IPS-20b (cell line): ENCODE data around the gene SERTAD2.

Experiments used
- H3K27ac ChIP-seq: one replicate; pipeline ENCODE4 v1.5.1; 2013; ENCODE audit warnings: low read length
- H3K27me3 ChIP-seq: 2 replicates; pipeline ENCODE4 v1.6.1; 2013; ENCODE audit warnings: mild to moderate bottlenecking, low read length, inconsistent platforms; ENCODE audit not compliant: insufficient read depth
- H3K36me3 ChIP-seq: 2 replicates; pipeline ENCODE4 v1.6.1; 2013; ENCODE audit warnings: low read depth, mild to moderate bottlenecking, inconsistent platforms, low read length, moderate library complexity; ENCODE audit not compliant: insufficient read depth
- H3K4me1 ChIP-seq: 2 replicates; pipeline ENCODE4 v1.6.1; 2013; ENCODE audit warnings: mild to moderate bottlenecking, control low read depth, inconsistent platforms, low read length, moderate library complexity; ENCODE audit not compliant: insufficient read depth
- H3K4me3 ChIP-seq: 2 replicates; pipeline ENCODE4 v1.5.1; 2013; ENCODE audit warnings: mild to moderate bottlenecking, low read length, inconsistent platforms
- H3K9ac ChIP-seq: 2 replicates; pipeline ENCODE4 v1.6.1; 2013; ENCODE audit warnings: low read depth, mild to moderate bottlenecking, inconsistent platforms, low read length, moderate library complexity
- H3K9me3 ChIP-seq: 2 replicates; pipeline ENCODE4 v1.6.1; 2013; ENCODE audit warnings: mild to moderate bottlenecking, low read depth, low read length, inconsistent platforms; ENCODE audit not compliant: insufficient read depth

The SERTAD2 gene

GRCh38 chr2:64609227-64609941, 44.3 kb downstream of the SERTAD2 start:
- H3K9ac ChIP-seq: peak overlapping the region; percentile 69; the same call in 1 of the 2 replicates

GRCh38 chr2:64608867-64609226, 44.9 kb downstream of the SERTAD2 start:
- Histone ChIP-seq H3K4me1 (peaks cover 4% of the 10 kb centered on the region; the same call in 1 of the 2 replicates), H3K9me3 (no peaks in the 10 kb centered on the region), H3K9ac (no peak overlapping the region), H3K4me3 (peak overlapping the region; percentile 82; the same call in 1 of the 2 replicates), H3K27ac (no peak overlapping the region), H3K36me3 (no peaks in the 10 kb centered on the region), H3K27me3 (peaks cover 31% of the 10 kb centered on the region)

More at GRCh38 chr2:64609227-64609941, 44.3 kb downstream of the SERTAD2 start:
- Histone ChIP-seq H3K27me3 (peaks cover 31% of the 10 kb centered on the region), H3K27ac (no peak overlapping the region), H3K9me3 (no peaks in the 10 kb centered on the region), H3K4me3 (peak overlapping the region; percentile 82), H3K36me3 (no peaks in the 10 kb centered on the region), H3K4me1 (peaks cover 4% of the 10 kb centered on the region; the same call in 1 of the 2 replicates)

- no peak overlapping the region for H3K27ac ChIP-seq
- H3K4me1 ChIP-seq: peaks cover 4% of the 10 kb centered on the region; the same call in 1 of the 2 replicates
- no peak overlapping the region for H3K4me3 ChIP-seq
- no peak overlapping the region for H3K9ac ChIP-seq
- H3K9me3 ChIP-seq: no peaks in the 10 kb centered on the region
- peaks cover 27% of the 10 kb centered on the region for H3K27me3 ChIP-seq
- H3K36me3 ChIP-seq: no peaks in the 10 kb centered on the region
Measured at GRCh38 chr2:64607381-64608304, 46.1 kb downstream of the SERTAD2 start.

GRCh38 chr2:64606479-64607363, 47.0 kb downstream of the SERTAD2 start:
- Histone ChIP-seq H3K36me3 (no peaks in the 10 kb centered on the region), H3K9me3 (no peaks in the 10 kb centered on the region), H3K27me3 (peaks cover 27% of the 10 kb centered on the region), H3K4me3 (no peak overlapping the region), H3K9ac (no peak overlapping the region), H3K27ac (no peak overlapping the region), H3K4me1 (peaks cover 4% of the 10 kb centered on the region; the same call in 1 of the 2 replicates)

GRCh38 chr2:64605991-64606478, 47.7 kb downstream of the SERTAD2 start:
- H3K36me3 ChIP-seq: no peaks in the 10 kb centered on the region
- H3K4me1 ChIP-seq: peaks cover 4% of the 10 kb centered on the region; the same call in 1 of the 2 replicates
- H3K4me3 ChIP-seq: no peak overlapping the region
- H3K9ac ChIP-seq: no peak overlapping the region
- no peaks in the 10 kb centered on the region for H3K9me3 ChIP-seq
- peaks cover 27% of the 10 kb centered on the region for H3K27me3 ChIP-seq
- no peak overlapping the region for H3K27ac ChIP-seq

- no peak overlapping the region for H3K27ac ChIP-seq
- no peaks in the 10 kb centered on the region for H3K9me3 ChIP-seq
- H3K4me3 ChIP-seq: no peak overlapping the region
- peaks cover 20% of the 10 kb centered on the region for H3K27me3 ChIP-seq
- no peak overlapping the region for H3K9ac ChIP-seq
- peaks cover 4% of the 10 kb centered on the region; the same call in 1 of the 2 replicates for H3K4me1 ChIP-seq
- no peaks in the 10 kb centered on the region for H3K36me3 ChIP-seq
Measured at GRCh38 chr2:64605026-64605471, 48.7 kb downstream of the SERTAD2 start.

- no peak overlapping the region for H3K27ac ChIP-seq
- no peak overlapping the region for H3K4me3 ChIP-seq
- no peak overlapping the region for H3K9ac ChIP-seq
- H3K36me3 ChIP-seq: no peaks in the 10 kb centered on the region
- H3K4me1 ChIP-seq: no peaks in the 10 kb centered on the region
- H3K27me3 ChIP-seq: peaks cover 14% of the 10 kb centered on the region
- no peaks in the 10 kb centered on the region for H3K9me3 ChIP-seq
Measured at GRCh38 chr2:64604155-64604554, 49.6 kb downstream of the SERTAD2 start.

- H3K27ac ChIP-seq: no peak overlapping the region
- no peaks in the 10 kb centered on the region for H3K9me3 ChIP-seq
- H3K27me3 ChIP-seq: no peaks in the 10 kb centered on the region
- no peak overlapping the region for H3K9ac ChIP-seq
- no peak overlapping the region for H3K4me3 ChIP-seq
- H3K36me3 ChIP-seq: no peaks in the 10 kb centered on the region
- H3K4me1 ChIP-seq: no peaks in the 10 kb centered on the region
Measured at GRCh38 chr2:64602436-64602835, 51.3 kb downstream of the SERTAD2 start.

GRCh38 chr2:64601785-64602391, 51.8 kb downstream of the SERTAD2 start:
- no peaks in the 10 kb centered on the region for H3K27me3 ChIP-seq
- H3K27ac ChIP-seq: no peak overlapping the region
- no peaks in the 10 kb centered on the region for H3K36me3 ChIP-seq
- no peak overlapping the region for H3K9ac ChIP-seq
- H3K9me3 ChIP-seq: no peaks in the 10 kb centered on the region
- H3K4me3 ChIP-seq: no peak overlapping the region
- H3K4me1 ChIP-seq: no peaks in the 10 kb centered on the region

- H3K36me3 ChIP-seq: no peaks in the 10 kb centered on the region
- no peaks in the 10 kb centered on the region for H3K4me1 ChIP-seq
- no peaks in the 10 kb centered on the region for H3K9me3 ChIP-seq
- H3K4me3 ChIP-seq: no peak overlapping the region
- H3K27me3 ChIP-seq: no peaks in the 10 kb centered on the region
- H3K27ac ChIP-seq: no peak overlapping the region
- no peak overlapping the region for H3K9ac ChIP-seq
Measured at GRCh38 chr2:64601034-64601754, 52.5 kb downstream of the SERTAD2 start.
